Measurements from ENCODE around the gene CES2.

- no peak for TF ChIP-seq ZFX (IDR thresholded peaks at IDR 0.05)
- TF ChIP-seq EZH2phosphoT487 (IDR thresholded peaks at IDR 0.05; ENCODE audit: borderline replicate concordance), result no peak
- TF ChIP-seq CTCF (IDR thresholded peaks at IDR 0.05 in 2 of 3, conservative IDR thresholded peaks at IDR 0.05 in 1 of 3; ENCODE audit: borderline replicate concordance in 1 of 3, insufficient read depth in 1 of 3, low read depth in 2 of 3, low read length in 2 of 3), result no peak
- no peak for TF ChIP-seq REST (IDR thresholded peaks at IDR 0.05; ENCODE audit: low read depth)
- TF ChIP-seq YY1 (IDR thresholded peaks at IDR 0.05; ENCODE audit: extremely low read depth, insufficient replicate concordance, low read depth, low read length), result no peak
- no peak for TF ChIP-seq EZH2 (IDR thresholded peaks at IDR 0.05)
- TF ChIP-seq ATF3 (IDR thresholded peaks at IDR 0.05), result no peak
- TF ChIP-seq POLR2A (IDR thresholded peaks at IDR 0.05; ENCODE audit: borderline replicate concordance, extremely low read depth, insufficient read depth, insufficient read length), result no peak
Measured at GRCh38 chr16:66920299-66920590, 15.1 kb upstream of the CES2 start.

Measured in HCT116 (cell line).